Neural crest cell (in vitro differentiated cells): ENCODE measurements around the gene ABCA3. TPM values are rescaled to one million over a fixed set of nuclear protein-coding genes. Genes with fewer than 3 reads are reported as not detected.

Experiments used
- DNase-seq: peaks from one replicate; pipeline ENCODE4 v3.0.0; 2021; ENCODE audit warnings: low read depth, mixed read lengths, low spot score
- H3K27ac Mint-ChIP-seq: one replicate; pipeline ENCODE4 v1.8.0; 2021; ENCODE audit warnings: mild to moderate bottlenecking, mixed read lengths; ENCODE audit not compliant: unreplicated experiment
- H3K27me3 Mint-ChIP-seq: 2 replicates; pipeline ENCODE4 v1.8.0; 2021; ENCODE audit warnings: low read depth, mild to moderate bottlenecking, mixed read lengths
- H3K36me3 Mint-ChIP-seq: 2 replicates; pipeline ENCODE4 v1.8.0; 2021; ENCODE audit warnings: low read depth, mild to moderate bottlenecking, mixed read lengths
- H3K4me1 Mint-ChIP-seq: 2 replicates; pipeline ENCODE4 v1.8.0; 2021; ENCODE audit warnings: mixed read lengths
- H3K4me3 Mint-ChIP-seq: one replicate; pipeline ENCODE4 v1.8.0; 2021; ENCODE audit warnings: mild to moderate bottlenecking, mixed read lengths
- H3K9me3 Mint-ChIP-seq: 2 replicates; pipeline ENCODE4 v1.8.0; 2021; ENCODE audit warnings: mixed read lengths
- CTCF ChIP-seq: fragments of 200-600 bp; sonication (generic); conservative IDR thresholded peaks from 2 replicates; pipeline ENCODE4 v1.5.0; 2021; ENCODE audit warnings: antibody characterized with exemption, mild to moderate bottlenecking
- microRNA-seq: library from miRNA; unstranded; fragments of <30 nt; microRNA quantifications from one replicate; pipeline ENCODE4, GENCODE V29; 2020
- total RNA-seq: library from RNA; stranded (reverse); gene quantifications from 2 replicates; pipeline ENCODE4 v1.2.1, GENCODE V29; 2021

The ABCA3 gene
- total RNA-seq, 1 donor from 2014 or later, result 19.6 TPM

GRCh38 chr16:2226918-2227317 lies 113.6 kb downstream of the ABCA3 start:
- H3K36me3 Mint-ChIP-seq, result no peaks in the 10 kb centered on the region
- H3K4me1 Mint-ChIP-seq, result peaks cover 15% of the 10 kb centered on the region
- no peaks in the 10 kb centered on the region for H3K27me3 Mint-ChIP-seq
- H3K9me3 Mint-ChIP-seq, result no peaks in the 10 kb centered on the region
- no peak for TF ChIP-seq CTCF
- H3K27ac Mint-ChIP-seq, result no peak overlapping the region
- H3K4me3 Mint-ChIP-seq, result peak overlapping the region; percentile 81
- no peak for DNase-seq

DNA sequence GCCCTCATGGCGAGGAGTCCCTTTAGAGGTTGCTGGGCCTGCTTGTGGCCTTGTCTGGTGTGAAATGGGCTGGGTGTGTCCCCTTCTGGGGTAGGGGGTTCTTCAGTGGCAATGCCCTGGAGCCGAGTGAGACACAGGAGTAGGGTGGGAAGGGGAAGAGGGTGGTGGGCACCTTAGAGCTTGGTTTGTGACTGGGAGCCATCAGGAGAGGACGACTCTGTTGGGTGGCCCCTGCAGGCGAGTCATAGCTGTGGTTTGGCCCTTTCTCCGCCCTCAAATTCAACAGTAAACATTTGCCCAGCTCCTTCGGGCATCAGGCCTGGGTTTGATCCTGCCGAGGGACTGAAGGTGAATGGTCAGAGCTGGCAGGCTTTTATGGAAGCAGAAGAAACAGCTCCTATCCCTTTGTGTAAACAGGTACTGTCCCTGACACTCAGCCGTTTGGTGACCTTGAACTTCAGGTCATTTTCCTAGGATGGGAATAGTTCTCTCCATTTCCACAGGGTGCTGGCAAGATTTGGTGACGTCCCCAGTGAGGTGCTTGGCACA lies 114.2 kb downstream of the ABCA3 start:
- H3K9me3 Mint-ChIP-seq, result no peaks in the 10 kb centered on the region
- peaks cover 15% of the 10 kb centered on the region for H3K4me1 Mint-ChIP-seq
- H3K27me3 Mint-ChIP-seq, result no peaks in the 10 kb centered on the region
- H3K4me3 Mint-ChIP-seq, result peak overlapping the region; percentile 81
- no peak overlapping the region for H3K27ac Mint-ChIP-seq
- no peak for DNase-seq
- no peak for TF ChIP-seq CTCF
- no peaks in the 10 kb centered on the region for H3K36me3 Mint-ChIP-seq

Small RNAs within 50 kb of the gene (microRNA-seq; reads per million reads assigned to microRNA genes)
- gene MIR3677 (2.4 reads per million), gene MIR4717 (not detected)

Other genes starting within 250 kb of the ABCA3 start
- 108 and 115 TPM in 2 replicates for gene PKD1, start 204.8 kb downstream of the ABCA3 start, total RNA-seq
- 0.64 and 0.98 TPM in 2 replicates for gene RAB26, start 192.1 kb downstream of the ABCA3 start, total RNA-seq
- 82.2 and 85.5 TPM in 2 replicates for gene TRAF7, start 184.9 kb downstream of the ABCA3 start, total RNA-seq
- 18.9 and 20.2 TPM in 2 replicates for gene CASKIN1, start 144.1 kb downstream of the ABCA3 start, total RNA-seq
- 68.1 and 69.2 TPM in 2 replicates for gene MLST8, start 135.3 kb downstream of the ABCA3 start, total RNA-seq
- 31.2 and 32.0 TPM in 2 replicates for gene BRICD5, start 129.9 kb downstream of the ABCA3 start, total RNA-seq
- 47.3 and 50.2 TPM in 2 replicates for gene PGP, start 125.9 kb downstream of the ABCA3 start, total RNA-seq
- gene E4F1, start 117.1 kb downstream of the ABCA3 start, total RNA-seq, result 37.5 and 38.9 TPM in 2 replicates
- gene DNASE1L2, start 104.3 kb downstream of the ABCA3 start, total RNA-seq, result 1.6 and 2.6 TPM in 2 replicates
- 71.9 and 79.2 TPM in 2 replicates for gene ECI1, start 89.1 kb downstream of the ABCA3 start, total RNA-seq
- 390 and 420 TPM in 2 replicates for gene RNPS1, start 72.6 kb downstream of the ABCA3 start, total RNA-seq
- 66.1 and 67.5 TPM in 2 replicates for gene CCNF, start 88.7 kb upstream of the ABCA3 start, total RNA-seq
- 65.1 and 66.5 TPM in 2 replicates for gene TEDC2, start 119.4 kb upstream of the ABCA3 start, total RNA-seq
- 4.8 and 5.1 TPM in 2 replicates for gene NTN3, start 130.6 kb upstream of the ABCA3 start, total RNA-seq
- gene TBC1D24, start 134.4 kb upstream of the ABCA3 start, total RNA-seq, result 30.0 and 32.5 TPM in 2 replicates
- 154 and 159 TPM in 2 replicates for gene ATP6V0C, start 173.2 kb upstream of the ABCA3 start, total RNA-seq
- 50.9 and 58.3 TPM in 2 replicates for gene AMDHD2, start 179.6 kb upstream of the ABCA3 start, total RNA-seq
- gene CEMP1, start 190.7 kb upstream of the ABCA3 start, total RNA-seq, result not detected in 2 replicates
- 34.2 and 37.5 TPM in 2 replicates for gene PDPK1, start 197.3 kb upstream of the ABCA3 start, total RNA-seq